ENCODE data around the gene C2CD2.

Gene C2CD2

DNA sequence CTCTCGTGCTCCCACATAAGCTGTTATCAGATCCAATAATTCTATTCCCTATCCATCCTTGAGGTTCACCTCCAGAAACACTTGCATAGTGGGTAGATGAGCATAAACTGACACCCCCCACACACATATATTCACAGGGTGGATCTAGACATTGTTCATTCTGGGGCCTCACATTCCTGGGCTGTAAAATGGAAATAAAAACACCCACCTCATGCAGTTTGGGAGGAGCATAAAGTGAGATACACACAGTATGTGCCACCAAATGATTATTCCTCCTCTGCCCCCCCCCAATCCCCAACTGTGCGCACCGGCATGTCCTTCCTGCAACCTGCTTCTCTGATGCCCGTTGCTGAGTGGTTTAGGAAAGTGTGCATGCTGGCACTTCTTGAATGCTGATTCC lies 92.6 kb downstream of the C2CD2 start:
- DNase-seq, result no peak

DNA sequence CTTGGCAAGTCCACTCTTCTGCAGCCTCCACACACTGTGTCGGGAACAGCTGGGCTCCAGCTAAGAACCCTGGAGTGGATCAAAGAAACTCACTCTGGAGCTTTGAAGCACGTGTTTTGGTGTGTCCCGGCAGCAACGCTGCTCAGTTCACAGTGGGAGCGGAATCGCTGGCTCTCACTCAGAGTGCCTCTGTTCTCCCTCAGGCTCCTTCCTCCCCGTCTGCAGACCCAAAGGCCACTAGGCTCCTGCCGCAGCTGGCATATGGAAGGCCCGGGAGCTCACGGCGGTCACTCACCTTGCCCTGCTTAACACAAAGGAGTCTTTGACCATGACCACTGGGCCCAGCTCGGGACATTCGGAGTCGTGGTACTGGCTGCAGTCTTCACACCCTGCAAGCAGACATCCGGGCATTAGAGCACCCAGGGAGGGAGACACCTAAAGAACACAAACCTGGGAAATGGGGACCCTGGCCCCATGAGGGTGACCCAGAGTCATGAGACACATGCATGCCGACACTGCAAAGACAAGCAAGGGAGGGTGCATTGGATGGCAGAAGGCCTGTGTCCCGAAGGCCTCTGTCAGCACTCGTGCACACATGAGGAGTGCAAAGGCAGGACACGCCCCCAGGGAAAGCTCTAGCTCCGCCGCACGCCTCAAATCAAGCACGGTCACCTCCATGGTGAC lies 94.4 kb downstream of the C2CD2 start:
- DNase-seq, result no peak

- DNase-seq, result no peak
Measured at GRCh38 chr21:41858466-41859296, 95.1 kb downstream of the C2CD2 start.

- no peak for DNase-seq
Measured at GRCh38 chr21:41857771-41858300, 96.0 kb downstream of the C2CD2 start.

DNA sequence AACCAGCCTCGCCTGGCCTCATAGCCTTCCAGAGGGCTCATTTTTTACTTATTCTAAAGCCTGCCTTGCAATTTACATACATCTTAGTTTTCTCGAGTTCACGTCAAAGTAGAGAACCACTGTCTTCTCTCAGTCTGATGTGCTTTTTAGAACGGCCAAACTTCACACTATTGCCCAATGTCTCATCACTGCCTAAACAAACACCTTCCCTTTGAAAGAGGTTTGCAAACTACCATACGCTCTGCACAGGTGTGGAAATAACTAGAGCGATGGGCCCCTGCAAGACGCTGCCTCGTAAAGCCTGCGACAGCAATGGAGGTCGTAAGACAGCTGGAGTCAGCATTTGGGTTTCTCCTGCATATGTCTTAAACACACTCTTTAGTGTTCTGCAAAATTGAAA lies 97.2 kb downstream of the C2CD2 start:
- DNase-seq, result no peak

DNA sequence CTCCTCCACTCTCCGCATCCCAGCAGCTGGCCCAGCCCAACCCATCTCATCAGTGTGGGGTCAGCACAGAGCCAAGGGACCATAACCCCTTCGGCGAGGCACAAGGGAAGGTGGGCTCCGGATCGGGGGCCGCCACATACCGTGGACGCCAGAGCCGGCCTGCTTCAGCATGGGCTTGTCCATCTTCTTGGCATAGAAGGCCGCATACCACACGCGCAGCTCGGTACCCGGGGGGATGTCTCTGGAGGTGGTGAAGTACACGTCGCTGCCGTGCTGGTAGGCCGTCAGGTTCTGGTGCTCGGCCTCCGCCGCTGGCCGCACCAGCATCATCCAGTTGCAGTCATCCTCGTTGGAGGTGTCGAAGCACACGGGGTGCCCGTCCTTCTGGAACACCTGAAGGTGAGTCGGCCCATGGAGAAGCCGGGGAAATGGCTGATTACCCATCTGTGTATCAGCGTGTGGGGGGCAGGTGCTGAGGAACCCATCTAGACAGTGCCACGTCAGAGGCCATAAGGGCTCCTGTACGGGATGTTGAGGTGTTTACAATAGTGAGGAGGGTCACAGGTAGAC lies 99.3 kb downstream of the C2CD2 start:
- DNase-seq, result no peak

DNA sequence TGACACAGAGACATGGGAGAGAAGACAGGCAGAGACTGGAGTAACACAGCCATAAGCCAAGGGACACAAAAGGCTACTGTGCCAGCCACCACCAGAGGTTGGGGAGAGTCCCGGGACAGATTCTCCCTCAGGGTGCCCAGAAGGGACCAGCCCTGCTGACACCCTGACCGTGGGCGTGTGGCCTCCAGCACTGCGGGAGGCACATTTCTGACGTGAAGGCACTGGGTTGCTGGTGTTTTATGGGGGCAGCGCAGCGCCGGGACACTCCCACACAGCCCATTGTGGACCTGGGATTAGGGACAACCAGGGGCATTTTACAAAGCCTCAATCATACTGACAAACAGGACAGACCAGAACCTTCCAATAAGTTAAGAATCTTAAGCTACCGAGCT lies 100.9 kb downstream of the C2CD2 start:
- no peak for DNase-seq

DNA sequence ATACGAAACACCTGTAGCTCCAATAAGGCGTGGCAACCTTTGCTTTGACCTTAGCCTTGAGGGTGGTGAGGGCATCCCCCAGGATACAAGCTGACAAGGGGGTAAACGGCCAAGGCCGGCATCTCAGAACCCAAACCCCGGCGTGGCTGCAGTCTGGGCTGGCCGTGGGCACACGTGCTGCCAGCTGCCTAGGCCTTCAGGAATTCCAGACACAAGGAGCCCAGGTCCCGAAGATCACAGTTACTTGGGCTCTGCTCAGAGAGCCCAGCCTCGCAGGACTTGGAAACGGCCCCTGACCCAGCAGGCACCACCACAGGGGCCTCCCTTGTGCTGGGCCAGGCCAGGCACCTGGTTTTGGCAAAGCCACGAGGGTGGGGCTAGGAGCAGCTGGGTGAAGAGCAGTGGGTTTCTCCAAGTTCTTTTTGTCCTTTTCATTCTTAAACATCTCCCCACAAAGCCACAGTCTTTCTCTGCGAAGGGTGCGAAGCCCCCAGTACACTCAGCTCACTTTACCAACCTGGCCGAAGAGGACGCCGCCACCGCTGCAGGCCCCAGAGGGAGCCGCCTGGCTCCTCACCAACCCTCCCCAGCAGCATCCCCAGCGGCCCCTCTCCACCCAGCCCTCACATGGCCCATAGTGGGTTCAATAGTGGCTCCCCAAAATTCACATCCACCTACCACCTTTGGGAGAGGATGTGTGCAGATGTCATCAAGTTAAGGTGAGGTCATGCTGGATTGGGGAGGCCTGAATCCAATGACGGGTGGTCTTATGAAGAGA lies 101.5 kb downstream of the C2CD2 start:
- no peak for DNase-seq

- DNase-seq, result no peak
Measured at GRCh38 chr21:41851090-41851790, 102.6 kb downstream of the C2CD2 start.

GRCh38 chr21:41850085-41850484 lies 103.7 kb downstream of the C2CD2 start:
- DNase-seq, result no peak

GRCh38 chr21:41848958-41849580 lies 104.7 kb downstream of the C2CD2 start:
- no peak for DNase-seq

- no peak for DNase-seq
Measured at GRCh38 chr21:41848533-41848932, 105.3 kb downstream of the C2CD2 start.

- no peak for DNase-seq
Measured at GRCh38 chr21:41847066-41847804, 106.6 kb downstream of the C2CD2 start.

GRCh38 chr21:41846536-41846935 lies 107.3 kb downstream of the C2CD2 start:
- DNase-seq, result no peak

GRCh38 chr21:41846033-41846317 lies 107.8 kb downstream of the C2CD2 start:
- DNase-seq, result no peak

DNA sequence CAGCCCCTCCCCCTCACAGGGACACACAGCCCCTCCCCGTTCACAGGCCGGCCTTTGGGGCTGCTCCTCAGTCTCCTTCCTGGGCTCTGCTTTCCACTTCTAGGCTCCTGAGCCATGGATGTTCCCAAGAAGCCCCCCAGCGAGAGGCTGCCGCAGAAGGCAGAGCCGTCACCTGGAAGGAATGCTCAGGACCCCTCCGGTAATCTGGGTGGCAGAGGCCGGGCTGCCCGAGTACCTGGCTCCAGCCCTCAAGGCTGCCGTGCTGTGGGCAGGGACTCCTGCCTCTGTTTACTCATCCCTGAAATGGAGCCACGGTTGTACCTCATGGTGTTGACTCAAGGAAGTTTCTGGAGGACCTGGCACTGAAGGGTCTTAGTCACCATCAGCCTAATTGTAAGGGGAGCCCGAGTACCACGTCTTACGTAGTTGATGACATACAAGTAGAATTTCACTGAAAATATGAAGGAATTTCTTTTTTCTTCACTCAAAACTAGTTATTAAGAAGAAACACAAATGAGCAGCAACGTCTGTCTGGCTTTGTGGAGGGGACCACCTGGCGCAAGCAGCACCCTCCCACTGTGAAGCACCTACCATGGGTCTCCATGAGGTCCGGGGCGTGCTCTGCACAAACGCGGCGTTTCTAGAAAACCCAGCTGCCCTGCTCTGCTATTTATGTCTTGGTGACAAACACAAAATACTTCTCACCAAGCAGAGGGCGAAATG lies 108.3 kb downstream of the C2CD2 start:
- DNase-seq, result no peak

DNA sequence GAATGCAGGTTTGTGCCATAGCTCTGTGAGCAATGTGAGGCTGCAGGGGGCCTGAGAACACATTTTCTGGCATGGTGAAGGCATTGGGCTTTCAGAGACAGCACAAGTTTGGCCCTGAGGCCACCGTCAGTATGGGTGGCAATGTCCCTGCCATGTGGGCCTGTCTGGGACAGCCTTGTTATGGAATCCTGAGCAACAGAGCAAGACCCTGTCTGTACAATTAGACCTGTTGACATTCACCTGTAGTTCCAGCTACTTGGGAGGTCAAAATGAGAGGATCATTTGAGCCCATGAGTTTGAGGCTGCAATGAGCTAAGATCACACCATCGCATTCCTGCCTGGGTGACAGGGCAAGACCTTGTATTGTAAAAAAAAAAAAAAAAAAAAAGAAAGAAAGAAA lies 110.2 kb downstream of the C2CD2 start:
- no peak for DNase-seq

DNA sequence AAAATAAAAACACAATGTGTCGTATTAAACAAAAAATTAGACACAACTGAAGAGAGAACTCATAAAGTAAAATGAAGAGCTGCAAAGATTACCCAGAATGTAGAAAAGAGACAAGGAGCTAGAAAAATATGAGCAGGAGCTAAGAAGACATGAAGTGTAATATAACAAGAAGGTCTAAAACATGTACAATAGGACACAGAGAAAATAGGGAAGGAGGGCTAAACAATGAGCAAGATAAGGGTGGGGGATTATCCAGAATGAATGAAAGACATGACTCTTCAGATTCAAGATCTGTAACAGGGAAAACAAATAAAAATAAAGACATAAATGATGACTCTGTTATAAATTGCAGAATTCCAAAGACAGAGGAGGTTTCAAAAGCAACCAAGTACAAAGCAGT lies 112.9 kb downstream of the C2CD2 start:
- no peak for DNase-seq

DNA sequence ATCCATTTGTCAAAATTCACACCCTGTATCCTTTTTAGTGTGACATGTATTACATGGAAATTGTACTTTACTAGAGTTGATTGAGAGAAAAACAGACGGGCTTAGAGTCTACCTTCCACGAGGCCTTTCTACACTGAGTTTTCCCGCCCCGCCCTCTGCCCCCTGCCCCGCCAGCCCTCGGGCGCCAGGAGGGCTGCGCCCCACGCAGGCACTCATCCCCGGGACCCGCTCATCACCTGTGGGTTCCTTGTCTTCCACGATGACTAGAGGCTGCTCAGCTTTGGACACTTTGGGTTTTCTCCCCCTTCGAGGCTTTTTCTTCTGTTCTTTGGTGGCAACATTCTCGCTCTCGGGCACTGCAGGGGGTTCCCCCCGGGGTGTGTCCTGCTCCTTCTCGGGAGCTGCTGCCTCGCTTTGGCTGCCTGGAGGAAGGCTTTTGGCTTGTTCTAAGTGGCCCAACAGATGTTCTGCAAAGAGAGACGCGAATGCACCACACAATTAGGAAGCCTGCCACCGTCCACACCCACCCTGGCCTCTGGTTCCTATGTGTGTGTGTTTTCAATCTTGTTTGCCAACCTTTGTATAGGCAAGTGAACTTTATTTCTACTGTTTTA lies 114.3 kb downstream of the C2CD2 start:
- DNase-seq, result no peak

DNA sequence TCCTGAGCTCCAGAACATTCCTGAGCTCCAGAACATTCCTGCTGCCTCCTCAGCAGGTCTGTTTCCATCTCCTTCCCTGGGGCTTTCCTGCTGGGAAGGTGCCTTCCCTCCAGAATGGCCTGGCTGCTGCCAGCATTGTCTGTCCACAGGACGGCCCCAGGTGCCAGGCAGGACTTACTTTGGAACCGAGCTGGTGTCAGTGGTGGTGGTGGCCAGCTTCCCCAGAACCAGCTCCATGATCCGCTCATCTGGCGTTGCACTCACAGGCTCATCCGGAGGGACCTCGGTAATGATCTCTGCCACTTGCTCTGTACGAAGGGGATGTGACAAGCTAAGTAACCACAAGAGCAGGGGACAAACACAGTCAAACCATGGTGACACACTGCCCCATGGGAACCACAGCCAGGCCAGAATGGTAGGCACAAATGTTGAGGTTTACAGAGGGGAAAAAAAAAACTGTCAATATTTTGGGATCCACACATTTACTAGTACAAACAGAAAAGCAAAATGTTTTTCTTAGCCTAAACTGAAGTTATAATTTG lies 116.0 kb downstream of the C2CD2 start:
- no peak for DNase-seq

Measured in activated CD4-positive, alpha-beta T cell treated with anti-CD3 and anti-CD28 coated beads, Interleukin-2, amount 50 U/mL, for 48 hours (primary cell).